GM12878 (cell line): Measurements from ENCODE around the gene RUNDC1.
"Not testable (repeated sequence)": the region's sequence is repeated elsewhere in the genome, so short reads cannot be mapped to it uniquely, and the experiment has no call there.

Experiments
- CHD2 ChIP-seq: IDR thresholded peaks from 2 replicates; pipeline ENCODE4 v1.6.1; 2011; ENCODE audit warnings: low read depth, low read length, improper control_type of control experiment, borderline replicate concordance
- REST ChIP-seq: IDR thresholded peaks from 2 replicates; pipeline ENCODE4 v1.6.1; 2012; ENCODE audit warnings: mild to moderate bottlenecking, low read depth, low read length
- SREBF2 ChIP-seq: IDR thresholded peaks from 2 replicates; pipeline ENCODE4 v1.6.1; 2012; ENCODE audit warnings: mild to moderate bottlenecking, low read length
- ZNF274 ChIP-seq: IDR thresholded peaks from one replicate; pipeline ENCODE4 v1.8.0; 2011; ENCODE audit not compliant: insufficient read length, insufficient read depth

GRCh38 chr17:42993913-42994312 is 13.5 kb downstream of the RUNDC1 start:
- not testable (repeated sequence) for TF ChIP-seq ZNF274, SREBF2, CHD2, REST
